DND-41 (cell line): ENCODE data around the gene LMX1A.

ENCODE experiments used
- ATAC-seq: fragments of 200-7000 bp; cut with Tn5 transposase; 3 replicates; pipeline ENCODE4 v1.9.1; 2021; ENCODE audit warnings: low read depth; ENCODE audit not compliant: insufficient read depth
- DNase-seq: peaks from one replicate; pipeline ENCODE4 v3.0.0-alpha.2; 2020
- H2AFZ ChIP-seq: 2 replicates; pipeline ENCODE4 v1.6.0; 2012; ENCODE audit warnings: low read depth, low read length
- H3K27ac ChIP-seq: 2 replicates; pipeline ENCODE4 v1.5.1; 2012; ENCODE audit warnings: low read length, inconsistent platforms
- H3K27me3 ChIP-seq: fragments of 200-600 bp; sonication (generic); 2 replicates; pipeline ENCODE4 v1.6.0; 2012; ENCODE audit warnings: low read length, mild to moderate bottlenecking, inconsistent platforms; ENCODE audit not compliant: insufficient read depth, poor library complexity
- H3K36me3 ChIP-seq: 2 replicates; pipeline ENCODE4 v1.5.1; 2012; ENCODE audit warnings: low read length, inconsistent platforms; ENCODE audit not compliant: insufficient read depth
- H3K4me1 ChIP-seq: 2 replicates; pipeline ENCODE4 v1.5.1; 2012; ENCODE audit warnings: mild to moderate bottlenecking, low read length; ENCODE audit not compliant: insufficient read depth
- H3K4me2 ChIP-seq: 2 replicates; pipeline ENCODE4 v1.6.0; 2012; ENCODE audit warnings: mild to moderate bottlenecking, moderate library complexity, low read length, inconsistent platforms; ENCODE audit not compliant: insufficient read depth
- H3K4me3 ChIP-seq, 2 experiments: fragments of 200-600 bp in 1 of 2; shearing (Covaris generic) in 1 of 2; 2 replicates each; pipeline ENCODE4 v1.5.1; 2012 to 2016; ENCODE audit warnings: inconsistent platforms in 2 of 2, low read length in 2 of 2, mild to moderate bottlenecking in 2 of 2, low read depth in 1 of 2, moderate library complexity in 1 of 2
- H3K79me2 ChIP-seq: 2 replicates; pipeline ENCODE4 v1.6.0; 2012; ENCODE audit warnings: low read length, inconsistent platforms; ENCODE audit not compliant: insufficient read depth
- H3K9ac ChIP-seq: 2 replicates; pipeline ENCODE4 v1.6.0; 2012; ENCODE audit warnings: low read depth, mild to moderate bottlenecking, inconsistent platforms, low read length, moderate library complexity
- H3K9me3 ChIP-seq: 2 replicates; pipeline ENCODE4 v1.5.1; 2012; ENCODE audit warnings: low read length, moderate library complexity, mild to moderate bottlenecking, inconsistent platforms; ENCODE audit not compliant: insufficient read depth, severe bottlenecking
- H4K20me1 ChIP-seq: 2 replicates; pipeline ENCODE4 v1.6.0; 2012; ENCODE audit warnings: low read length; ENCODE audit not compliant: insufficient read depth
- CTCF ChIP-seq: IDR thresholded peaks from 2 replicates; pipeline ENCODE4 v1.5.1; 2012; ENCODE audit warnings: borderline replicate concordance, low read length, moderate library complexity, mild to moderate bottlenecking; ENCODE audit not compliant: poor library complexity, severe bottlenecking; ENCODE audit errors: extremely low read depth
- EZH2 ChIP-seq: IDR thresholded peaks from 3 replicates; pipeline ENCODE4 v1.6.1; 2012; ENCODE audit warnings: borderline replicate concordance, low read depth, mild to moderate bottlenecking, moderate library complexity, low read length, inconsistent platforms; ENCODE audit not compliant: severe bottlenecking

The LMX1A gene

GRCh38 chr1:165172666-165173065 lies 183.8 kb downstream of the LMX1A start:
- Histone ChIP-seq H3K4me1 (no peaks in the 10 kb centered on the region), H3K27me3 (peaks cover 6% of the 10 kb centered on the region), H3K4me2 (no peak overlapping the region), H4K20me1 (no peaks in the 10 kb centered on the region), H3K4me3 (no peak overlapping the region), H3K36me3 (no peaks in the 10 kb centered on the region), H3K9ac (no peak overlapping the region), H3K79me2 (no peaks in the 10 kb centered on the region), H3K9me3 (no peaks in the 10 kb centered on the region), H2AFZ (no peak overlapping the region), H3K27ac (no peak overlapping the region)
- DNase-seq (no peak), ATAC-seq (no peak)
- TF ChIP-seq EZH2 (no peak), CTCF (no peak)

GRCh38 chr1:165169729-165170128 lies 186.8 kb downstream of the LMX1A start:
- Histone ChIP-seq H3K4me2 (no peak overlapping the region), H2AFZ (no peak overlapping the region), H3K9ac (no peak overlapping the region), H4K20me1 (no peaks in the 10 kb centered on the region), H3K9me3 (no peaks in the 10 kb centered on the region), H3K36me3 (no peaks in the 10 kb centered on the region), H3K4me1 (no peaks in the 10 kb centered on the region), H3K27me3 (peaks cover 6% of the 10 kb centered on the region), H3K79me2 (no peaks in the 10 kb centered on the region), H3K27ac (no peak overlapping the region), H3K4me3 (no peak overlapping the region)
- ATAC-seq: no peak
- TF ChIP-seq CTCF (no peak), EZH2 (no peak)
- DNase-seq: no peak

GRCh38 chr1:165169028-165169427 lies 187.5 kb downstream of the LMX1A start:
- ATAC-seq (no peak), DNase-seq (no peak)
- Histone ChIP-seq H3K27me3 (peaks cover 6% of the 10 kb centered on the region), H3K36me3 (no peaks in the 10 kb centered on the region), H4K20me1 (no peaks in the 10 kb centered on the region), H2AFZ (no peak overlapping the region), H3K4me1 (no peaks in the 10 kb centered on the region), H3K27ac (no peak overlapping the region), H3K9ac (no peak overlapping the region), H3K9me3 (no peaks in the 10 kb centered on the region), H3K79me2 (no peaks in the 10 kb centered on the region), H3K4me3 (no peak overlapping the region), H3K4me2 (no peak overlapping the region)
- TF ChIP-seq CTCF (no peak), EZH2 (no peak)

GRCh38 chr1:165168467-165168866 lies 188.0 kb downstream of the LMX1A start:
- no peaks in the 10 kb centered on the region for H3K79me2 ChIP-seq
- no peak for ATAC-seq
- no peak overlapping the region for H2AFZ ChIP-seq
- no peak for DNase-seq
- no peak overlapping the region for H3K4me3 ChIP-seq
- no peak overlapping the region for H3K4me2 ChIP-seq
- H3K27me3 ChIP-seq: peaks cover 6% of the 10 kb centered on the region
- no peaks in the 10 kb centered on the region for H3K9me3 ChIP-seq
- H4K20me1 ChIP-seq: no peaks in the 10 kb centered on the region
- H3K9ac ChIP-seq: no peak overlapping the region
- no peak overlapping the region for H3K27ac ChIP-seq
- TF ChIP-seq CTCF (no peak), EZH2 (no peak)
- no peaks in the 10 kb centered on the region for H3K4me1 ChIP-seq
- H3K36me3 ChIP-seq: no peaks in the 10 kb centered on the region
